IPS-NIHi7 (cell line): ENCODE measurements around the gene TMC8.
"Not testable (repeated sequence)": the region's sequence is repeated elsewhere in the genome, so short reads cannot be mapped to it uniquely, and the experiment has no call there.

Experiments used
- DNase-seq: peaks from one replicate; pipeline ENCODE4 v3.0.0; 2012; ENCODE audit warnings: mixed read lengths; ENCODE audit errors: extremely low spot score

TMC8 gene

DNA sequence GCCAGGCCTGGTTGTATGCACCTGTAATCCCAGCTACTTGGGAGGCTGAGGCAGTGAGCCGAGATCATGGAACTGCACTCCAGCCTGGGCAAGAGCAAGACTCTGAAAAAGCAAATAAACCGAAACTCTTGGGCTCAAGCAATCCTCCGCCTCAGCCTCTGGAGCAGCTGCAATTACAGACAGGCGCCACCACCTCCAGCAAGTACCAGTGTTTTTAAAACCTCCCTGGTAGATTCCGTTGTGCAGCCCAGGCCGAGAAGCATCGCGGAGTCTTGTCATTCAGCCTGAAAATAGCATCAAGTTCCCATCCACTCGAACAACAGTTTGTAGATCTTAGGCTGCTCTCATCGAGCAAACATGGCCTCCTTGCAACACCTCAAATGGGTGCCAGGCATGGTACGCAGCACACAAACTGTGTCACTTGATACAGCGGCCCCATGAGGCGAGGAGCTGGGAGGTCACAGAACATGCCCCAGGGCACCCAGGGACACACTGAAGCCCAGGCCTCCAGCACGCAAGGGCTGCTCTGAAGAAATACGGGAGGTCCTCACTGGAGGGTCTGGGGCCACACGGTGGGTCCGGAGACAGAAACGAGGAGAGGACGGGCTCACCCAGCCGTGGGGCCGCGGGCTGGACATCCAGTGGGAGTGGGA lies 20.1 kb upstream of the TMC8 start:
- DNase-seq, result no peak

DNA sequence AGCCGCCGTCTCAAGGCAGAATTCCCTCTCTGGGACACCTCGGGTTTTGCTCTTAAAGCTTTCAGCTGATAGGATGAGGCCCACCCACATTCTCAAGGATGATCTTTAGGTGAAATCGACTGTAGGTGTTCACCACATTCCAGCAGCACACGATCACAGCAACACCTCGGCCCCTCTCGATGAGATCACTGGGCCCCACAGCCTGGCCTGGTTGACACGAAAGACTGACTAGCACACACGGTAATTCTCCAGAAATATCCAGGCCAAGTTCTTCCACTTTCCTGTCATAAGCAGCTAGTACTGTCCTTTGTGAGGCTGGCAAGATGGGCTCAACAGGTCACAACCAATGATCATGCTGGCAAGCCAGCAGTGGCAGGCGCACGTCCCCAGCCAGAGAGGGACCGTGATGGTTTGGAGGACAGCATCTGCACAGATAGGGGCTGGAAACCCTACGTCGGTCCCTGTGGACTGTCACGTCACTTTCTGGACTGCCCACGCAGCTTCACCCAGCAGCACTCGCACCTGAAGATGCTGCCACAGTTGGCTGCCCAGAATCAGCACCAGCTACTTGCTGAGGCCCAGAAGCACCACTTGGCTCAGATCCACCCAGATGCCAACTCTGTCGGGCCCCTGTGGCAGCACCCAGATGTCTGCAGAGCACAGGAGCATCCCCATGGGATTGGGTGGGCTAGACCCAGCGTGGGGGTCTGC lies 19.4 kb upstream of the TMC8 start:
- DNase-seq, result no peak

- DNase-seq, result no peak
Observed at GRCh38 chr17:78111727-78112517, 18.6 kb upstream of the TMC8 start.

DNA sequence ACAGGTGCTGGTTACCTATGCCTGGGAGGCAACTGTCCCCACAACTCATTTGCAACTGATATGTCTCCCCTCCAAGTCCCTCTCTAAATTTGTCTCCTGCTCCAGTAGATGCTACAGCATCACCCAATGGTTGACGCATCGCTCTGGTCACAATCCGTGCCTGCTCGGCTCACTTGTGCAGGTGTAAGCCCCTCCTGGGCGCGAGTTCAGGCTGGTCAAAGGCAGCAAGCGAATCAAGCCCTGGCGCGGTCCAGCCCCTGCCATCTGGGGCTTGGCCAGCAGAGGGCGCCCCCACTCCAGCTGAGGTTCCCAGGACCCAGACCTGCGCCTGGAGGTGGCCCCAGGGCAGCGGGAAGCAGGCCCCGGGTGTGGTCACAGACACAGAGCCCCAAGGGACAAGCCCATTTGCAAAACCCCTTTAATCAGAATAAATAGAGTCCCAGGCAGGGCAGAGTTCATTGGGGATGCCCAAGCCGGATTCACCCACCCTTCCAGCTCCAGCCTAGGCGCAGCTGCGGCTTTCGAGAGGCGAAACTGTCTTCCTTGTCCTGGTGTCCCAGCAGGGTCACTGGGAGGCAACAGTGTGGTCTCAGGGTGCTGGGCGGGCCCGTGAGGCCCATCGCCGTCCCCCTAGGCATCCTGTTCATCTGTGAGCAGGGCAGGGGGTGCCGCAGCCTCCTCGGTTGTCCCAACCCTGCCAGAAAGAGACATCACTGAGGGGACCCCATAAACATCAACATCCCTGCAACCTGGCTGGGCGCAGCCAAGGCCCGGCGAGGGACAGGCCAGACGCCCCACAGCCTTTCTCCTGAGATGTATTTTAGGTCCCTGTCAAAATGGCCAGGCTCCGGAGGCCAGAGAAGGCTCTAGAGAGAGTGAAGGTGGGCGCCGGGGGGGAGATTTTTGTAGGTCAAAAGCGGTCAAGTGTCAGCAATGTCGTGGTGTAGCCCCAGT lies 17.8 kb upstream of the TMC8 start:
- peak; percentile 97 for DNase-seq

DNA sequence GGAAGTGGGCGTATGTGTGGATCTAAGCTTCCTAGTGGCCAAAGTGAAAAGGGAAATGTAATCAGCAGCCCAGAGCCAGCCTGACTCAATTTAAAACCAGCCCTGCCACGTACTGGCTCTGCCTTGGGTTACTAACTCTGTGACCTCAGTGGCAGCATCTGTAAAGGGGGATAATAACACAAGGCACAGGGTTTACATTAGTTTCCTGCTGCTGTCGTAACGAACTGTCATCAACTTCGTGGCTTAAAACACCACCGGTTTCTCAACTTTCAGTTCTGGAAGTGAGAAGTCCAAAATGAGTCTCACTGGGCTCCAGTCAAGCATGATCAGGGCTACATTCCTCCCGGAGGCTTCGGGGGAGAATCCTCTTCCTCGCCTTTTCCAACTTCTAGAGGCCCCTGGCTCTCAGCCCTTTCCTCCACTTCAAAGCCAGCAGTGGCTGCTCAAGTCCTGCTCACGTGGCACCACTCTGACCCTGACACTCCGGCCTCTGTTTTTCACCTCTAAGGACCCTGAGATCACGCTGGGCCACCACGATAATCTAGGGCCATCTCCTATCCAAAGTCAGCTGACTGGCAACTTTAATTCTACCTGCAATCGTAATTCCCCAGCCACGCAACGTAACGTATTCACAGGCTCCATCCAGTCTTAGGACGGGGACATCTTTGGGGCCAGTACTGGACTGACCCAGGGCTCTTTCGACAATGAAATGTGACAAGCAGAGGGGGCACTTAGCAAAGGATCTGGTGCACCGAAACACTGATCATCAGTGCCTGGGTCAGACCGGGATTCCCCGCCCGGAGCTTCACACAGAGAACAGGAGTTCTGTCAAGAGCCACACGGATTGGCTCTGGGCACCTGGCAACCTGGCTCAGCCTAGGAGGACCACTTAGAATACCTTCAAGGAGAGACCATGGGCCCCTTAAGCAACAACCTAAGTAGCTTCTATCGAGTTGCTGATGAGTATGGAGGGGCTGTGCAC lies 16.5 kb upstream of the TMC8 start:
- DNase-seq, result no peak

DNA sequence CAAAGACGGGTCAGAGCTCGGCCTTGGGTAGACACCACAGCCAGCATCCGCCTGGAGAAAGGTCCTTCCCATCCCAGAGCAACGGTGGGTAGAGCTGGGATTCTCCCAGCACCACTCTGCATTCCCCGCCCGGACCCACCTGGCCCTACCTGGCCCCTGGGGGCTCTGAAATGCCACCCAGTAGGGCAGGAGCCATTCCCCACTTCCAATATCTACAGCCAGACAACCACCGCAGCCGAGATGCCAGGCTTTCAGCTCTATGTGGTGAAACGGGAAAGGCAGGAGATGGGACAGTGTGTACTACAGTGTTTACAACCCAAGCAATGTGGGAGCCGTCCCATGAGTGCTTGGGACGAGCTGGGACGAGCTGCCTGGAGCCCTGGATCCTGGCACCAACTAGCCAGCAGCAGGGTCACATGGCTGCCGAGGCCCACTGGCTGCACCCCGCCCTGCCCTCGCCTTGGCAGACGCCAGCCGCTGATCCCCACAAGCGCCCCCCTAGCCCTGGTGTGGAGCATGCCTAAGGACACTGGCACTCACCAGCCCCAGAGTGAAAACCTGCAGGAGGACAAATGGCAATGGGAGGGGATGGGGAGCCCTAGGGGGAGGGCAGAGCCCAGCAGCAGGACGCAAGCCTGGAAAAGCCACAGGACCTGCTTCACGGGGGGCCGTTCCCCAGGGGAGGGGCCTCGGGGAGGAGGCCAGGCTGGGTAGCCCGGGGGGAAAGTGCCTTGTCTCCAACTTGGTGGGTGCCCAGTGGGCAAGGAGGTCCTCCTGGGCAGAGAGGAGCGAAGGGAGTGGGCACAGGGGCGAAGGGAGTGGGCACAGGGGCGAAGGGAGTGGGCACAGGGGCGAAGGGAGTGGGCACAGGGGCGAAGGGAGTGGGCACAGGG lies 15.5 kb upstream of the TMC8 start:
- no peak for DNase-seq

DNA sequence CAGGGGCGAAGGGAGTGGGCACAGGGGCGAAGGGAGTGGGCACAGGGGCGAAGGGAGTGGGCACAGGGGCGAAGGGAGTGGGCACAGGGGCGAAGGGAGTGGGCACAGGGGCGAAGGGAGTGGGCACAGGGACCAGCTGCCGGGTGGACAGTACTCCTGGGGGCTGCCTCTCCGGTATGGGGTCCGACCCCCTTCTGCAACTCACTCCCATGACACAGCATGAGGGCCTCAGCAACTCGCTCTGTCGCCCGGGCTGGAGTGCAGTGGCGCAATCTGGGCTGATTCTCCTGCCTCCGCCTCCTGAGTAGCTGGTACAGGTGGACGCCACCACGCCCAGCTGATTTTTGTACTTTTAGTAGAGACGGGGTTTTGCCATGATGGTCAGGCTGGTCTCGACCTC lies 14.8 kb upstream of the TMC8 start:
- not testable (repeated sequence) for DNase-seq

GRCh38 chr17:78116411-78116810 lies 14.2 kb upstream of the TMC8 start:
- no peak for DNase-seq

DNA sequence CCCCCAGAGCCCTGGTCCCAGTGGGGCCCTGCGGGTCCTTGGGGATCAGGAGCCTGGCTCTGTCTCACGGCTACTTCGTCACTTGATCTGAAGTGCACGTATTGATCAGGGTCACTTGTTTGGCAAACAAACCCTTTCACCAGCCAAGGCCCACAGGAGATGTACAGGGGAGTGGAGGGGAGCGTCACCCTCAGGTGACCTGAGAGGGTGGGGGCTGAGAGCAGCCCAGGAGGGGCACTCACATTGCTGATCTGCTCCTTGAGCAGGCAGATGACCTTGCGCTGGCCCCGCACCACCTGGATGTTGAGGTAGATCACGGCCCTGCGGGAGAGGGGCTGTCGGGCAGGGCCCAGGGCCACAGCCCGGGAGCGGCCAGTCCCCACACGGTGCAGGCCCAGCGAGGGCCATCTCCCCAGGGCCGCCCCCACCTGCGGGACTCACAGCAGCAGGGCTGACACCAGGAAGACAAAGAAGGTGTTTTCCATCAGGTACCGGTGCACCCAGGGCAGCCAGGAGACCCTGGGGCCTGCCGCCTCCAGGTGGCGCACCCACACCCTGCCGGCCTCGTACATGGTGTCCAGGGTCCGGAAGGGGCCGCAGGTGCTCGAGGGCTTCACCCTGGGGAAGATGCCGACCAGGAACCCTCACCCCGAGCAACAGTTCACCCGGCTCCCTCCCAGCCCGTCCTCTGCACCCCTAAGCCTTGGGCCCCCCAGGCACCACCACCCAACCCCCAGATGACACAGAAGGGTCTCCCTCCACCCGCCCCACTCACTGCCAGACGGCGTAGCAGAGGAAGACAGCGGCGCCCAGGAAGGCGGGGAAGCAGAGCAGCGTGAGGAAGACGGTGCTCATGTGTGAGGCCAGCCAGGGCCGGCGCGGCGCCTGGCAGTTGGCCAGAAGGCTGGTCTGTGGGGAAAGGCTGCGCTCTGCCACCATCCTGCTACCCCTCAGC lies 13.3 kb upstream of the TMC8 start:
- peak; percentile 68 for DNase-seq

DNA sequence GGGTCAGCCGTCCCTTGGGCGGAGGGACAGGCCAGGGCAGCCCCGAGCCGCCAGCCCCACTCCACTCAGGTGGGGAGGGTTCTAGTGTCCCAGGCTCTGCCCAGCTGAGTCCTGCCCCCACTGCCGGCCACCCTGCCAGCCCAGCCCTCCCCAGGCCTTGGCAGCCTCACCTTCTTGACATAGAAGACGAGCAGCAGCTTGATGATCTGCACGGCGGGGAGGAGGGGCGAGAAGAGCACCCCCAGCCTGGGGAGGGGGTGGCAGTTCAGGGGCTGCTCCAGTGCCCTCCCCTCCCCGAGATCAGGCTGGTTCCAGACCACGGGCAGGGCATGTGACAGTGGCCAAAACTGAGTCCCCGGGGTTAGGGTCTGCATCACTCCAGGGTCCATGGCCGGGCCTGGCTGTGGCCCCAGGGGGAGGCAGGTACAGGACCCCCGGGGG lies 11.8 kb upstream of the TMC8 start:
- DNase-seq, result no peak

GRCh38 chr17:78120537-78120936 lies 10.0 kb upstream of the TMC8 start:
- no peak for DNase-seq

GRCh38 chr17:78120971-78121800 lies 9.4 kb upstream of the TMC8 start:
- DNase-seq, result no peak

- no peak for DNase-seq
Observed at GRCh38 chr17:78121801-78122215, 8.8 kb upstream of the TMC8 start.

GRCh38 chr17:78122216-78122930 lies 8.2 kb upstream of the TMC8 start:
- no peak for DNase-seq

GRCh38 chr17:78122931-78123249 lies 7.7 kb upstream of the TMC8 start:
- no peak for DNase-seq

GRCh38 chr17:78123258-78123929 lies 7.2 kb upstream of the TMC8 start:
- no peak for DNase-seq
